ENCODE data around the gene NADSYN1.

DNA sequence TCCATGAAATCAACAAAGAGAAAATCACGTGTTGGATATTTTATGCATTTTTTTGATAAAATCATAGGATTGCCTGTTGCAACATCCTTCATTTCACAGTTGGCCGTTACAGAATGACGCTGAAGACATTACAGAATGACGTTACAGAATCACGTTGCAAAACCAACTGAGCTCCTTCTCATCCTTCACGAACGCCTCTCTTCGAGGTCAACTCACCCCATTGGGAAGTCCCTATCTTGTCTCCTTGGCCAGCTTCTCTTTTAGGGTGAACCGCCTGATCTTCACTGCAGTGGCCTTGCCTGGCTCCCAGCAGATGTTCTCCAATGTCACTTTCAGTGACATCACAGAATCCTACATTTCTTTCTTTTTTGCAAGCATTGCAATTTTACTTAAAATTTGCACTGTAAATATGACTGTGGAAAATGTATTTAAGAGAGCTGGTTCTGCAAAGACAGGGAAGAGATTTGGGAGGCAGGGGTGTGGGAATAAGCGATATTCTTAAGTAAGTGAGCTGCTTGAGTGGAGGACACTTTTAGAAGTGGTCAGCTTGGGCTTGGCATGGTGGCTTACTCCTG is 79.1 kb downstream of the NADSYN1 start:
- TF ChIP-seq, protein P1, sequence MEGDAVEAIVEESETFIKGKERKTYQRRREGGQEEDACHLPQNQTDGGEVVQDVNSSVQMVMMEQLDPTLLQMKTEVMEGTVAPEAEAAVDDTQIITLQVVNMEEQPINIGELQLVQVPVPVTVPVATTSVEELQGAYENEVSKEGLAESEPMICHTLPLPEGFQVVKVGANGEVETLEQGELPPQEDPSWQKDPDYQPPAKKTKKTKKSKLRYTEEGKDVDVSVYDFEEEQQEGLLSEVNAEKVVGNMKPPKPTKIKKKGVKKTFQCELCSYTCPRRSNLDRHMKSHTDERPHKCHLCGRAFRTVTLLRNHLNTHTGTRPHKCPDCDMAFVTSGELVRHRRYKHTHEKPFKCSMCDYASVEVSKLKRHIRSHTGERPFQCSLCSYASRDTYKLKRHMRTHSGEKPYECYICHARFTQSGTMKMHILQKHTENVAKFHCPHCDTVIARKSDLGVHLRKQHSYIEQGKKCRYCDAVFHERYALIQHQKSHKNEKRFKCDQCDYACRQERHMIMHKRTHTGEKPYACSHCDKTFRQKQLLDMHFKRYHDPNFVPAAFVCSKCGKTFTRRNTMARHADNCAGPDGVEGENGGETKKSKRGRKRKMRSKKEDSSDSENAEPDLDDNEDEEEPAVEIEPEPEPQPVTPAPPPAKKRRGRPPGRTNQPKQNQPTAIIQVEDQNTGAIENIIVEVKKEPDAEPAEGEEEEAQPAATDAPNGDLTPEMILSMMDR (IDR thresholded peaks at IDR 0.05; ENCODE audit: low read length) = no peak
- TF ChIP-seq EZH2 (optimal IDR thresholded peaks at IDR 0.05; ENCODE audit: low read depth, low read length) (no peak), EZH2phosphoT487 (IDR thresholded peaks at IDR 0.05; ENCODE audit: low read length) (no peak)
